Hematopoietic multipotent progenitor cell treated with erythropoietin and hydrocortisone succinate and interleukin-3 and kit ligand, for 4 days (in vitro differentiated cells): ENCODE measurements around the gene ESYT3.
A peak's percentile ranks its signal among the peaks of the same experiment; 100 is the strongest.
"Not testable (repeated sequence)": the region's sequence is repeated elsewhere in the genome, so short reads cannot be mapped to it uniquely, and the experiment has no call there.

ENCODE experiments used
- DNase-seq: peaks from one replicate; pipeline ENCODE4 v3.0.0-alpha.2; 2015

The ESYT3 gene

DNA sequence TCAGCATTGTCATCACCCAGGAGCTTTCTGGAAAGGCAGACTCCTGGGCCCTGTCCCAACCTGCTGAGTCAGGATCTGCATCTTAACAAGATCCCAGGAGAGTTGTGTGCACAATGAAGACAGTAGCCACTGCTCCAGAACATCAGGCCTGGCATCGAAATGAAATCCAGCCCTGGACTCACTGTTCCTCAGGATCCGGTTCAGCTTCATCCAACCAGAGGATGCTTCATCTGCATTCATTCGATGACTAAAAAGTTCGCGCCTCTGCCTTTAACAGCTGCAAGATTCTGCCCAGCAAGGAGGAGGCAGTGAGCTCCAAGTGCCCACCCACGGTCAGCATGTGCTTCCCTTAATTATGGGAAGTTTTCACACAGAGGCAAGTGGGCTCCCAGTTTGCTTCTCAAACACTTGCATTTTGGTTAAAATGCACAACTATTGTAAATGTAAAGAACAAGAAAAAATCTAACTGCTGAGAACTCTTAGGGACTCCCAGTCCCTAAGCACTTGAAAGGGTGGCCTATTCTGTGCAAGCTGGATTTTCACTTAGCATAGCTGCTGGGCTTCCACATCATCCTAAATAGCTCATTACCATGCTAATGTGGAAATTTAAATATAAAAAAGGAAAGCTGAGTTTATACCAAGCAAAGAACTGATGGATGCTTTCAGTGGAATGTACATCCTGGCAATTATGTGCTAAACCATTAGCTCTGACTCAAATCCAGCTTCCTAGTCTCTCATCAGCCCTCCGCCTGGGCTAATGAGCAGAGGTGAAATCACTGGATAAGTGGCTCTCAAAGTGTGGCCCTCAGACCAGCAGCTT lies 25.5 kb upstream of the ESYT3 start:
- no peak for DNase-seq

DNA sequence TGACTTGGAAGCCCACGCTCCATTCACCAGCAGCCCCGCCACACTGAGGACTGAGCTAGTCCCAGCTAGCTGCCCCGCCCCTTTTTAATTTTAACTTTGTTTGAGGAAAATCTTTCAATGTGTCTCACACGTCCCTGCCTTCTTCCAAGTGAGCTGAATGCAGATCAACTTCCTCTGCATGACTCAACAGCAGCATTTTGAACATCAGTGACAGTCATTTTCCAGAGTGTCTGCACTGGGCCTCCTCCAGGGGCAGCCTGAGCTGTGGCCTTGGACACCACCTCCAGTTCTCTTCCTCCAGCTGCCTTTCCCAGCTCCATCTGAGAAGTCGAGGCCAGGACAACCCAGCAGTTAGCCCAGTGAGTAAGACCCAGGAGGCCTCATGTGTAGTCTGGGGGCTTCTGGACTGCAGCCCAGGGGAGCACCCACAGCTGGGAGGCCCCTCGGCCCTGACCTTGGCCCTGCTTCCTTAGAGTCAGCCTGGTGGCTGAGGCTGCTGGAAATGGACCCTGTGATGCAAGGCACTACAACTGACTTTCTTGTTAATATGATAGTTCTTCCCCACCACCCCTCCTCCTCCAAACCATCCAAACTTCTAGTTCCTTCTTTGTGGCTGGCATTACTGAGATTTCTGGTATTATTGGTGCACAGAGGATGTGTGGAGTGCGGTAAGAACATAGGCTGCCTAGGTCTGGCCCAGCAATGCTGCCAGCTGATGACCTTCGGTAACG lies 21.4 kb upstream of the ESYT3 start:
- peak; percentile 50 for DNase-seq

DNA sequence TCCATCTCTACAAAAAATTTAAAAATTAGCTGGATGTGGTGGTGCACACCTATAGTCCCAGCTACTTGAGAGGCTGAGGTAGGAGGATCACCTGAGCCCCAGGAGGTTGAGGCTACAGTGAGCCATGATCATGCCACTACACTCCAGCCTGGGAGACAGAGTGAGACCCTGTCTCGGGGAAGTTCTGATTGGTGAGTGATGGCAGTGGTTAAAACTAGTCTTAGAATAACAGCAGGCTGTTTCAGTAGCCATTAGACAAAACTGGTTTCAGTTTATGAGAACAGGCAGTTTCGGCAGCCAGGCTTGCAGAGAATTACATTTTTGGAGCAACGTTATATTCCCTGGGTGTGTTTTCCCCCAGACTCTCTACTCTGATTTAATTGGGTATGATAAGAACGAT lies 18.2 kb upstream of the ESYT3 start:
- not testable (repeated sequence) for DNase-seq

DNA sequence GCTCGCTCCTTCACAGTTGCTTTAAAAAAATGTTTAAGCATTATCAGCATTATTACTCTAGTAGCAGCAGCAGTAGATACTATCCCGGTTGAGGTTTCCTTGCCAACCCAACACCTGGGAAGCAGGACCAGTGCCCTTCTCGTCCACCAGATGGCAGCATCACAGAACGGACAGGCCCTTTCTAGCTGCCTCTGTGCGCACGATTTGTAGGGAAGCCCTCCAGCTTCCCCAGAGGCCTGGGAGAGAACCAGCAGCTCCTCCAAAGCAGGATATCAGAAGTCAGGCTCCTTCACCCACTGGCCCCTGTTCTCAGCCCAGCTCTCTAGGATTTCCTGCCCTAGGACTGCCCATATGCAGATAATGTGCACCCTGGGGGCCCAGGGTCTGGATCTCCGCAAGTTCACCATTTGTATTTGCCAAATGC lies 16.8 kb upstream of the ESYT3 start:
- peak; percentile 91 for DNase-seq

DNA sequence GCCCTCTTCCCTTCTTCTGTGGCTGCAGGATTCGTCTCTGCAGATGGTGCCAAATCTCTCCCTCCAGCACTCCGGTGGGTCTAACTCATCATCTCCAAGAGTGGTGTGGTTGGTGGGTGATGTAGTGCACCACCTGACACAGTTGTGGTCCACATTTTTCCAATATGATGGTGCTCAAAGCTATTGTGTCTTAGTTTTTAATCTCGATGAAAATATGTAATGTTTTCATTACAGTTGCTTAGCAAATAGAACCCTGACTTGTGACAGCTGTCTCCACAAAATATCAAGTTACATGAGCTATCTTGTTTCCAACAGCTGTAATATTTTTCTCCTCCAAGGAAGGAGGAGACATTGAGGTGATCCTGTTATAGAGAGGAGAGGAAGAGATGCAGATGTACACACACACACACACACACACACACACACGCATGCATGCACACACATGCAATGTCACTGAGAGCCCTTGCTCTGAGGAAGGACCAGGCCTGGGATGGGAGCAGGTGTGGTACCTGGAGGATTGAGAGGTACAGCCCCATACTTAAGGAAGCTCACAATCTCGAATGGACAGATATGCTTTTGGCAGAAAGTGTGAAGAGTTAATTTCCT lies 15.7 kb upstream of the ESYT3 start:
- DNase-seq: no peak

DNA sequence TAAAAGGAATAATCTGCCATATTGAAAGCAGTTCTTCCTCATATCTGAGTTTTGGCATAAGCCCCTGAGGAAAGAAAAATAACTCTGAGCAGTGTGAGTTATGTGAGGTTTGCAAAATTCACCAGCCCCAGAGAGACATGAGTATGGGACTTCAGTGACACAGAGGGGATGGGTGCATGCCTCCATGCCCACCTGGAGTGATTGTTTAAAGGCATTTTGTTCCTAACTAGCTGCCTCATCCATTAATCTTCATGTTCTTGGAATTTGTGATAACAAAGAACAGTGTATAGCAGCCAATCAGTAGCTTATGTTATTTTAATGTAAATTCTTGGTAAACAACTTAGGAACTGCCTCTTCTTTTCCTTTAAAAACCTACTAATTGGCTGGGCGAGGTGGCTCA lies 11.1 kb upstream of the ESYT3 start:
- no peak for DNase-seq

DNA sequence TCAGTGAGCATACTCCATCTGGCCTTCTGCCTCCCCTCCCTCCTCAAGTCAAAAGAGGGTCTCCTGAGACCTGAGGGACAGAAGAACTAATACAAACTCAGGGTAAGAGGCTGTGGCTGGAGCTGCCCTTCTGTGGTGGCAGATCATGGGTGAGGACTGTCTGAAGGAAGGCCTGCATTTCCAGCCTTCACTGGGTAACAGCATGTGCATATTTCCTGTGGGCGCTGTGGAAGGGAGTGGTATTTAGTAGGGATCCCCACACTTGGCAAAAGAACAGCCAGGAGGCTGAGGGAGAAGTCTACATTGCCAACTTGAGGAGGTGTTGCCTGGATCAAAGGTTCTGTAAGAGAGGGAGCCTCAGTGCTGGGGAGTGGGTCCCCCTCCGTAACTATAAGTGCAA lies 10.1 kb upstream of the ESYT3 start:
- DNase-seq: no peak

DNA sequence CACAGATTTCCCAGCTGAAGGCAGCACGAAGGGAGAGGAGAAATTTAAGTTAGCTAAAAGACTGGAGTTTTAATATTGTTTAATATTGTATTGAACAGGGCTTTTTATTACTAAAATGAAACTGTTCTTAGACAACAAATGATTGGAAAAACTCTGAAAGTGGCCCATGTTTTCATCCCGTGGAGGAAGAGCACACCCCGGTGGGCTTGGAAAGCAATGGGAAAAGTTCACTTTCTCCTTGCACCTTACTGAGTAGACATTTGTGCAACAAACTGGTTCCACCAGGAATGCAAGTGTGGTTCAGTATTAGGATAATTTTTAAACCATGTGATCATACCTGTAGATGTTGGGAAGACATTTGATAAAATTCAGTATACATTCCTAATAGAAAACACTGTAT lies 8.2 kb upstream of the ESYT3 start:
- peak; percentile 35 for DNase-seq

DNA sequence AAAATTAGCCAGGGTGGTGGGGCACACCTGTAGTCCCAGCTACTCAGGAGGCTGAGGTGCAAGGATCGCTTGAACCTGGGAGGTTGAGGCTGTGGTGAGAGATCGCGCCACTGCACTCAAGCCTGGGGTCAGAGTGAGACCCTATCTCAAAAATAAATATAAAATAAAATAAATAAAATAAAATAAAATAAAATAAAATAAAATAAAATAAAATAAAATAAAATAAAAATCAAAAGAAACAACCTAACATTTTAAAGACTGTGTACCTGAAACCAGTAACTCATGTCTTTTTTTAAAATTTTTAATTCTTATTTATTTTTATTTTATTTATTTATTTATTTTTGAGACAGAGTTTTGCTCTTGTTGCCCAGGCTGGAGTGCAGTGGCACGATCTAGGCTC lies 7.7 kb upstream of the ESYT3 start:
- not testable (repeated sequence) for DNase-seq

DNA sequence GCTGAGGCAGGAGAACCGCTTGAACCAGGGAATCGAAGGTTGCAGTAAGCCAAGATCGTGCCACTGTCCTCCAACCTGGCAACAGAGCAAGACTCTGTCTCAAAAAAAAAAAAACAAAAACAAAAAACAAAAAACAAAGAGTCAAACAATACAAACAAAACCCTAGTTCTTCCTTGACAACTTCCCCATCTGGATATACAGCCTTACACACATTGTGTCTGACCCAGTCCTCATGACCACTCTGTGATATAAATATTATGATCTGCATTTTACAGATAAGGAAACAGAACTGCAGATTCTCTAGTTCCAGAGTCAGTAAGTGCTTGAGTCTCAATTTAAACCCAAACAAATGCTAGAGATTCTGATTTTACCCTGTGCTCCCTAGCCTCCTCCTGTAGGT lies 4.8 kb upstream of the ESYT3 start:
- DNase-seq: peak; percentile 69

DNA sequence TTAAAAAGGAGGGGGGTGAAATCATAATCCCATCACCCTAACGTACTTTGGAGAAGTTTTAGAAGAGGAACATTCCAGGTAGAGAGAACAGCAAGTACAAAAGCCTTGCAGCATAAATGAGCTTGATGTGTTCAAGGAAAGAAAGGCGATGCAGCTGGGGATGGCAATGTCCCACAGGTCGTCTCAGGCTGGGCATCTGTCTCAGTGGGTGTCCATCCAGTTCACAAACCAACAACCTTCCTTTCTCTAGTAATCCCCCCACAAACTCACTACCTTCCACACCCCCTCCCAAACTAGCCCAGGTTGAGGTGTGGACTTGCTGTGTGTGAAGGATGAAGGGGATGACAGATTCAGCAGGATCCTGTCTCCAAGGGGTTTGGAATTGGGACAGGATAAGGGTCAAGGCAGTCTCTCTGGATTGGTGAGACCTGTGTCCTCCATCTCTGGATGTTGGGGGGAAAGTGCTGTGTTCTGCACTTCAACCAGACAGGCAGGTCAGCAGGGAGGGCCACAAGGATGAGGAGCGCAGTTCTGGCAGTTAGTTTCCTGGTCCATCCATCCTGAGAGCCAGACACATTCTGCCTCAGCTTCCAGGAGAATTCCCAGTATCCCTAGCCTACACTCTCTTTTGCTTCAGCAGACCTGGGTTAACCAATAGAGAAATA lies 1.7 kb upstream of the ESYT3 start:
- DNase-seq: no peak

DNA sequence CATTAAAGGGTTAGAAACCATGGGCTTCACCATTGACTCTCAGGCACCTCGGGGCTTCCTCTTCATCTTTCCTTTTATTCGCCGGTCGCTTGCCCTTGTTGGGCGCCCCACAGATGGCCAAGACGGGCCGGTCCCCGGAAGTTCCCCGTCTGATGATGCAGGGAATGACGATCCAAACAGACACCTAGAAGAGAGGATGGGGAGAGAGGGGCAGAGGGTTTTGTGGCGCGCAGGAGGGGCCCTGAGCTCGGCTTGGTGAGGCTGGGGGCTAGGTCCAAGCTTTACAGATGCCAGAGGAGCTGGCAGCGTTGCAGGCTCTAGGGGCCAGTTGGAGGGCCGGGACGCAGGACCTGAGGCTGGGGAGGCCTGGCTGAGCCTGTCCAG lies 532 bp upstream of the ESYT3 start:
- no peak for DNase-seq

DNA sequence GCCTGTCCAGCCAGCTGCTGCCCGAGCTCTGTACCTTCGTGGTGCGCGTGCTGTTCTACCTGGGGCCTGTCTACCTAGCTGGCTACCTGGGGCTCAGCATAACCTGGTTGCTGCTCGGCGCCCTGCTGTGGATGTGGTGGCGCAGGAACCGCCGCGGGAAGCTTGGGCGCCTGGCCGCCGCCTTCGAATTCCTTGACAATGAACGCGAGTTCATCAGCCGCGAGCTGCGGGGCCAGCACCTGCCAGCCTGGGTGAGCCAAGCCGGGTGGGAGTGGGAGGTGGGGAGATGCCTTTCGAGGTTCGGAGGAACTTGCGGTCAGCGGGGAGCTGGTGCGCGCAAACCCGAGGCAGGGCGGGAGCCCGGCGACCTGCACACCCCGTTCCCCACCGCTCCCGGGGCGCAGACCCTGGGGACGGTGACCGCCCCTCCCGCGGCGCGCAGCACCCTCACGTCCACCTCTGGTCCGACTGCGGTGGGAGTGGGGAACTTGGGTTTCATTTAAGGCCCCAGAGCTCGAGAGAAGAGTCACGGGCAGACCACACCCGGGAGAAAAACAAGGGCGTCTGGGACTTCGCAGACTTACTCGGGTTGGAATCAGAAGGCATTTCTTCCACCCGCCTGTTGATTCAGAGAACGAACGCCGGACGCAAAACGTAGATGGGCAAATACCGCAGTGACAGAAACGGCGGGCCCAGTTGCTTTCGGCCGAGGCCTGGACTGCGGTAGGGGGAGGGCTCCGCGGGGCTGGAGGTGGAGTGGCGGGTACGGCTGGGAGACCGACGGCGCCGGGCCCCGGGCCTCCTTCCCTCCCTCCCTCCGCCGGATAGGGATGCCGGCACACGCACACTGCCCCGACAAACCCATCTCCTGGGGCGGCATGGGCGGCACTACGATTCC lies 708 bp downstream of the ESYT3 start:
- DNase-seq: peak; percentile 34

DNA sequence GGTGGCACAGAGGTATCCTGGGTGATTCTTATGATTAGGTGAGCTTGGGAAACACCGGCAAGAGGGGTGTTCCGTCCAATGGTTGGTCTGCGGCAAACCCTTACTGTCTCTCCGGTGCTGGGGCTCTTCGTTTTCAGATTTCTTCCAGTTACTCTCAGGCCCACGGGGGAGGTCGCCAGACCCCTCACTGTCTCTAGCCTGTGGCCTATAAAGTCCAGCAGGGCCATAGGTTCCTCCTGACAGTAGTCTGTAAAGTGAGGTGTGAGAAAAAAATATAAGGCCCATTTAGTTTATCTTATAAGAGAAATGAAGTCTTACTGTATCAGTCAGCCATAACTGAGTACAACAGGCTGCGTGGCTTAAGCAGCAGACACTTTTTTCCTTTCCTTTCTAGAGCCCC lies 1.4 kb downstream of the ESYT3 start:
- no peak for DNase-seq

DNA sequence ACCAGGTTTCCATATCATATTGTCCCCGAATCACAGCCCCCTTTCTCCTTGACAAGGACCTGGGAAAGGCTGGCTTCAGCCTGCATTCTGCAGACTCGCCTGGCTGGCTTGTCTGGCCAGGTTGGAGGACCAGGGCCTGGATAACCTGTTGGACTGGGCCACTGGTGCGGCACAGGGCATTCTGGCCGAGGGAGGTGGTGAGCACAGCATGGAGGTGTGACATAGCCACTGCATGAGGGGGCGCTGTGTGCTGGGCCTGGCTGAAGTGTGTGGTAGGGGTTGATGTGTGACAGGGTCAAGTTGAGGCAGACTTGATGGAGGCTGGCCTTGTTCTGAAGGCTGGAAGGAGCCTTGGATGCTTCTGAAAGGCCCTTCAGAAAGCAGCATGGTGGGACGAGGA lies 2.9 kb downstream of the ESYT3 start:
- no peak for DNase-seq

DNA sequence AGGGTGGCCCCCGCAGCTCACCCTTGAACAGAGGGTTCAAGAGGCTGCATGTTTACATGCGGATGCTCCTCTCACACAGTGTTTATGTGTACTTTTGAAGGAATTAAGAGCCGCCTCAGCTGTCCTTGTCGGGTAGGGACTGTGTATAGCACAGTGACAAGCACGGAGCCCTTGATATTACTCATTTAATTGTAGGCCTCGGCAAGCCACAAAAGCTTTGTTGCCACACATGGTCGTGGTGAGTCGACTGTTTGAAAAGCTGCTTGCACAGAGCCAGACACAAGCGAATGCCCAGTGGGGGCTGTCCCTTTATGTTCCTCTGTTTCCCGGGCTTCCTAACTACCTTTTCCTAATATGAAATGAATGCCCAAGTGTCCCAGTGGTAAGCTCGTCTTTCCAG lies 4.5 kb downstream of the ESYT3 start:
- peak; percentile 48 for DNase-seq

DNA sequence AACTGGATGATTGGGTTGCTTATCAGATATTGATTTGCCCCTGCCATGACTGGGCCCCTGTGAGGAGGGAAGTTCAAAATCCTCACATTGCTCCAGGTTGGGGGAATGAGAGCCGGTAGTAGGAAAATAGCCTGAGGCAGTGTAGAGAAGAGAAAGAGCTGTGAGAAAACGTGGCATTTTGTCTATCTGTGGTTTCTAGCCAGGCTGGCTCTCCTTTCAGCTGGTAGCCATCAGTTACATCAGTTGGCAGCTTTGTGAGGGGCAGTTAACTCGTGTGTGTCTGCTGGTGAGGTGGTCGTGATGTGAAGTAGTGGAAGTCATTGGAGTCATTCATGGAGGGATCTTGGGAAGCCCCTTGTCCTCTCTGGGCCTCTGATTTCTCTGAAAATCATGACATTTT lies 5.2 kb downstream of the ESYT3 start:
- DNase-seq: no peak

DNA sequence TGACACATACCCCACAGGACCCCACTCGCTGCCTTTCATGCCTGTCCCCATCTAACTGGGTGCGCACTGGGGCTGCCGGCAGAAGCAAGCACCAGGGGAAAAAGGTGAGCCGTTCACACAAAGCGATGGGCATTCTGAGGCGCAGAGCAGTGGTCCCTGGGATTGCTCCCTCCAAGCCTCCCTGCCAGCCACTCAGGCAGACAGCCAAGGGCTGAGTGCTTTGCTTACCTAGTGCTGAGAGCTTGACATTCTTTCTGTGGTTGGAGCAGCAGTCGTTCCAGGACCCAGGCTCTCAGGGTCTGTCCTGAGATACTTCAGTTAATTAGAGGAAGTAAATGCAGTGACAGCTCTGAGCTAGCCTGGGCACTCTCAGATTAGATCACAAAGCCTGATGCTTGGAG lies 5.7 kb downstream of the ESYT3 start:
- peak; percentile 77 for DNase-seq

DNA sequence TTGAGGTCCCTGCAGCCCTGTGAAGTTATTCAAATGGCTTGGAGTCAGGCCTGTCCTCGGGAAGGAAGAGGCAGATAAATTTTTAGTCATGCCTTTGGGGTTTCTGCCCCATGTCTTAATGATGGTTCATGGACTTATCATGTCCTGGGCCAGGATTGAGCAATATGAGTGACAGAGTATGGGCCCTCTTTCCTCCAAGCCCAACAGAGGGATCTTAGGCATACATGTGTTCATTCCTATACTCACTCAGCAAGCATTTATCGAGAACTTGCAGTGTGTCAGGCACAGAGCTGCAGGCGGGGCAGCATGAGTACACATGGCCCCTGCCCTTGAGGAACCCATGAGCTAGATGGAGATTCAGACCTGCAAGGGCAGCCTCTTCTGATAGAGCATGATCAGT lies 6.2 kb downstream of the ESYT3 start:
- peak; percentile 35 for DNase-seq

DNA sequence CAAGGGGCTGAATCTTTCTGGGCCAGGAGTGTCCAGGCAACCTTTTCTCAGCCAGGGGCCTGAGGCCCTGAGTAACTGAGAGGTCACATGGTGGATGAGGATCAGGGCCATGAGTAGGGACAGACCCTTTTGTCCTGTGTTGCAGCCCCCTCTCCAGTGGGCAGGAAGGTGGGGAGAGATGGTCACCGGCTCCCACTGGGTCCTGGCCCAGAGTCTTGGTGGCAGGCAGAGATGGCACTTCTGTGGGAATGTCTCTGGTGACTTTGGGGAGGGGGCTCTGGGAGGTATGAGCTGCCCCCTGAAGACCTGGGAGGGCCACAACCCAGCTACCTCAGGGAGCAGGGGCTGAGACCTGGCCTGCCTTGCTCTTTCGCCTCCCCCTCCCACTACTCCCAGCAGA lies 6.8 kb downstream of the ESYT3 start:
- no peak for DNase-seq

DNA sequence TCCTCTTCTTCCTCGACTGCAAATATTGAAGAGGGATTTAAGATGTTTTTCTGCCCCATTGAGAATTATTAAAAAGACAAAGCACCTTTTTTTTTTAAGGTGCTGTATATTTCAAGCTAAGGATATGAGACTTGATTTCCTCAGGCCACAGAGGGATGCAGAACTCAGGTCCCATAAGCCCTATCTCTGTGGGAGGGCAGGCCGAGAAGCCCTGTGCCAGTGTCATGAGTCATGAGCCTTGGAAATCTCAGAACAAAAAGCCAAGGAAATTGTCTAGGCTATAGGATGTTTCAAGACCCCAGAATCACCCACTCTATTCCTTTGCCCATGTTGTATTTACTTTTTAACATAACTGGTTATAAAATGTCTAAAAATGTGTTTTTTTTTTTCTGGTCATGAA lies 7.3 kb downstream of the ESYT3 start:
- DNase-seq: no peak

DNA sequence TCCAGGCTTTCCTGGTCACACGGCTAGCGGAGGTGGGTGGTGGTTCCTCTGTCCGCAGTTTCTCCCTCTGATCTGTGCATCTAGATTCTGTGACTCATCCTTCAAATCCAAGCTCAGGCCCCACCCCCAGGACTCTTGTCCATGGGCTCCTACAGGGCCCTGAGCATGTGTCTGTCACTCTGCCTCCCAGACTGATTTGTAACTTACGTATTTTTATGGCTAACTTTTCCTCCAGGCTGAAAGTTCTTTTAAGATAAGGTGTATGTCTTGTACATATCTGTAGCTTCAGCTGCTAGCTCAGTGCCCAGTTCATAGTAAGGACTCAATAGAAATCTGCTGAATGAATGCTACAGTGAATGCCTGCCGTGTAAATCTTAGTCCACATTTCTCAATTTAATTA lies 8.0 kb downstream of the ESYT3 start:
- DNase-seq: peak; percentile 67

DNA sequence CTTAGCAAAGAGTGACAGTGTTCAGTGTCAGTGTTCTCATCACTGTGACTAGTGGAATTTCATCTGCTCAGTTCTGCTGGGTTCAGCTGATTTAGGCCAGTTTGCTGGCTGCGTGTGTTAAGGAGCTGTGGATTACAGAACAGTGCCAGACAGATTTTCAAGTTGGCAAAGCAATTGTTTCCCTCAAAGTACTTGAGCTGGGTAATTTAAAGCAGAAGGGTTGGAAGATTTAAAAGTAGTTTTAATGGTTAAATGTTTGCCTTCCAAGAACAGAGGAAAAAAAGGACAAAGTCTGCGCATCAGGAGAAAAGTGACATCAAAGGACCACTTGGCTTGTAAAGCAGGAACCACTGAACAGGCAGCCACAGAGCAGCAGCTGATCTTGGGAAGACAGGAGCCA lies 8.7 kb downstream of the ESYT3 start:
- DNase-seq: no peak
